HUDEP-2 (cell line): ENCODE results near the gene PRKAG3.
A peak's percentile ranks its signal among the peaks of the same experiment; 100 is the strongest.

ENCODE experiments used
- DNase-seq, 76 experiments: peaks; one replicate each; lab custom pipeline; 2025; ENCODE audit not compliant: unreplicated experiment in 76 of 76; lab: John Stamatoyannopoulos, UW

PRKAG3 gene

GRCh38 chr2:218831378-218831990 lies at the start of gene PRKAG3:
PRKAG3 (minus strand) TSS chr2:218831803.
- DNase-seq: no peak

GRCh38 chr2:218880859-218881594 lies 49.4 kb upstream of the PRKAG3 start:
- DNase-seq: no peak

GRCh38 chr2:218880102-218880858 lies 48.7 kb upstream of the PRKAG3 start, which contains the start of gene WNT10A:
WNT10A (plus strand) TSS chr2:218880852; CDS start chr2:218880996, 144 bp downstream.
- peak in 1 of 76 experiments; percentile 9 for DNase-seq

- DNase-seq: no peak
Observed at GRCh38 chr2:218879776-218880101, 48.1 kb upstream of the PRKAG3 start.

GRCh38 chr2:218878926-218879761 lies 47.5 kb upstream of the PRKAG3 start:
- DNase-seq: no peak

GRCh38 chr2:218878486-218878885 lies 46.9 kb upstream of the PRKAG3 start:
- DNase-seq: no peak

- no peak for DNase-seq
Observed at GRCh38 chr2:218877891-218878290, 46.3 kb upstream of the PRKAG3 start.

- peak in 13 of 76 experiments; percentile 1 to 53 (median 19) for DNase-seq
Observed at GRCh38 chr2:218877331-218877730, 45.7 kb upstream of the PRKAG3 start.

- peak in 61 of 76 experiments; percentile 1 to 78 (median 50) for DNase-seq
Observed at GRCh38 chr2:218876562-218877219, 45.1 kb upstream of the PRKAG3 start.

- DNase-seq: peak in 55 of 76 experiments; percentile 6 to 79 (median 38)
Observed at GRCh38 chr2:218875692-218876246, 44.2 kb upstream of the PRKAG3 start.

GRCh38 chr2:218873359-218874194 lies 42.0 kb upstream of the PRKAG3 start:
- DNase-seq: no peak

- no peak for DNase-seq
Observed at GRCh38 chr2:218872645-218873358, 41.2 kb upstream of the PRKAG3 start.

- DNase-seq: no peak
Observed at GRCh38 chr2:218871345-218872302, 40.0 kb upstream of the PRKAG3 start.

GRCh38 chr2:218870984-218871344 lies 39.4 kb upstream of the PRKAG3 start:
- no peak for DNase-seq

GRCh38 chr2:218869064-218869463 lies 37.5 kb upstream of the PRKAG3 start:
- no peak for DNase-seq

GRCh38 chr2:218867900-218868299 lies 36.3 kb upstream of the PRKAG3 start:
- no peak for DNase-seq

- DNase-seq: no peak
Observed at GRCh38 chr2:218865999-218866398, 34.4 kb upstream of the PRKAG3 start.
